Amygdala (tissue), 56 donors: Measurements from ENCODE around the gene ETHE1.

ENCODE experiments used
- DNase-seq, 56 donors: peaks; one replicate each; lab custom pipeline; 2025; lab: John Stamatoyannopoulos, UW

The ETHE1 gene

DNA sequence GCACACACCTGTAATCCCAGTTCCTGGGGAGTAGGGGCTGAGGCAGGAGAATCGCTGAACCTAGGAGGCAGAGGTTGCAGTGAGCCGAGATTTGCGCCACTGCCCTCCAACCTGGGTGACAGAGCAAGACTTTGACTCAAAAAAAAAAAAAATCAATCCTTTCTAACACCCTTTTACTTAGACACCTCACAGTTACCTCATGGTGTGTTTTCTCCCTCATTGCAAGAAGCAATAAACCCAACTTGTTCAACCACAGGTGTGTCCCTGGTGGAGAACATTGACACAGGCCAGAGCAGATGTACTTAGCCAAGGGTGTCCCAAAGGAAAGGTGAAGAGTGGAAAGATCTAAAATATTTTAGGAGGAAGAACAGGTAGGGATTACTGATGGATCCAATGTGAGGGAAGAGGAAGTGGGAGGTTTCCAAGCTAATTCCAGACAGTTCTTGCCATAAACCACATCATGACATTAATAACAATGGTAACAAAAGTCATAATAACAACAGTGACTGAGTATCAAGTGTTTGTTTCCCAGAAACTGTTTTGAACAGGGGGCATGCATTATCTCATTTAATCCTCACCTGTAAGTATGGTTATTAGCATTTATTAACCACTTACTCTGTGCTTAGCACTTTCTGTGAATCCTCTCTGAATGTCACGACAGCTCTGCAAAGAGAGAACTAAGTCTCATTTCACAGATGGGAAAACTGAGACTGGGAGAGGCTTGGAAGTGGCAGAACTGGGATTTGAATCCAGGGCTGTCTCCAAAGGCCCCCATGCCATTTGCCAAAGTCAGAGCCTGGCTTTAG is 58.4 kb downstream of the ETHE1 start:
- DNase-seq, result no peak

- DNase-seq, result no peak
Measured at GRCh38 chr19:43467730-43468129, 59.3 kb downstream of the ETHE1 start.

DNA sequence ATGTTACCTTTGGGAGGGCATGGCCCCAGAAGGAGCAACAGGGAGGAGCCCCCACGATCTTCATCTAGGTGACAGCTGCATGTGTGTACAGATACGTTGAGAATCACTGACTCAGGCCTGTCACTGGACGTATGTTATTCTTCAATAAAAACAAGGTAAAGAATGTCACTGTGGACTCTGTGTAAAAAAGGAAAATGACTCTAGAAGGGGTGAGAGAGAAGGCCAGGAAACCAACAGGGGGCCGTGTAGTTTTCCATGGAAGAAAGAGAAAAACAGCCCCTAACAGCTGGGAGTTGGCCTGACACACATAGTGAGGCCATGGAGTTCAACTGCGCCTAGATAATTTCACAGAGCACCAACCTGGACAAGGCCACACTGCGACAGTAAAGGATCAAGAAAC is 59.7 kb downstream of the ETHE1 start:
- DNase-seq, result no peak

DNA sequence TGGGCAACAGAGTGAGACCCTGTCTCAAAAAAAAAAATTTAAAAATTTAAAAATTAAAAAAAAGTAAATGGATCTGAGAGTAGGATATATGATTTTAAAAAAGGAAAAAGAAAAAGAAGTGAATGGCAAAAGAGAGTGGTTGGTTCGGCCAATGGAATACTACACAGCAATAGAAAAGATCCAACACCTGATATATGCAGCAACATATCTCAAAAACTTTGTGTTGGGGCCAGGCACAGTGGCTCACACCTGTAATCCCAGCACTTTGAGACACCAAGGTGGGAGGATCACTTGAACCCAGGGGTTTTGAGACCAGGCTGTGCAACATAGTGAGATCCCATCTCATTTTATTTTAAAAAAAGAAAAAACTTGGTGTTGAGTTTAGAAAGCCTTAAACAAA is 60.2 kb downstream of the ETHE1 start:
- DNase-seq, result no peak

GRCh38 chr19:43465468-43466120 is 61.4 kb downstream of the ETHE1 start, which contains the start of gene LYPD3:
Gene LYPD3 (minus strand): TSS chr19:43465608. CDS start chr19:43465571, 37 bp downstream.
- no peak for DNase-seq

DNA sequence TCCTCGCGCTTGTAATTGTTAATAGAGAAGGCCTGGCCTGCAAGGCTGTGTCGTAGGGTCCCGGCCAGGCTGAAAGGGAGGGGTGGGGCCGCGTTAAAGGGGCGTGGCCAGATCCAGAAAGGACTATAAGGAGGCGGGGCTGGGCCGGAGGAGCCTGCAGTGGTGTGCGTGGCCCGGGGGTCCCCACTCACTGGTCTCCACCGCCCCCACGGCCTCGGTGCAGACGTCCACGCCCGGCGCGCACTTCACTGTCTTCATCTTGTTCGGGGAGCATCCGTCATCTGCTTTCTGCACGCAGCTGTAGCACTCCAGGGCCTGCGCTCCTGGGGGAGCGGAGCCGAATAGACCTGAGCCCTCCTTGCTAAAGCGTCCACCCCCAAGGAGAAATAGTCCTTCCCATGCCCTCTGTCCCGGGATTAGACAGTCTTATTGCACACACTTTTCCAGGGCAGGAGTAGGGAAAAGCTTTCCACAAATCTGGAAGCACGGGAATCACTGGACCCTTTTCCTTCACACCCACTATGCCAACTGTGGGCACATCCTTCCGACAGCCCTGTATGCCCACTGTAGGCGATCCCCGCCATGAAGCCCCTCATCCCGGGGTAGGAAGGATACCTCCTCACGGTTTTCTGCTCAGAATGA is 62.7 kb downstream of the ETHE1 start:
- DNase-seq, result peak in 42 of 56 donors; percentile 6 to 81 (median 52)

DNA sequence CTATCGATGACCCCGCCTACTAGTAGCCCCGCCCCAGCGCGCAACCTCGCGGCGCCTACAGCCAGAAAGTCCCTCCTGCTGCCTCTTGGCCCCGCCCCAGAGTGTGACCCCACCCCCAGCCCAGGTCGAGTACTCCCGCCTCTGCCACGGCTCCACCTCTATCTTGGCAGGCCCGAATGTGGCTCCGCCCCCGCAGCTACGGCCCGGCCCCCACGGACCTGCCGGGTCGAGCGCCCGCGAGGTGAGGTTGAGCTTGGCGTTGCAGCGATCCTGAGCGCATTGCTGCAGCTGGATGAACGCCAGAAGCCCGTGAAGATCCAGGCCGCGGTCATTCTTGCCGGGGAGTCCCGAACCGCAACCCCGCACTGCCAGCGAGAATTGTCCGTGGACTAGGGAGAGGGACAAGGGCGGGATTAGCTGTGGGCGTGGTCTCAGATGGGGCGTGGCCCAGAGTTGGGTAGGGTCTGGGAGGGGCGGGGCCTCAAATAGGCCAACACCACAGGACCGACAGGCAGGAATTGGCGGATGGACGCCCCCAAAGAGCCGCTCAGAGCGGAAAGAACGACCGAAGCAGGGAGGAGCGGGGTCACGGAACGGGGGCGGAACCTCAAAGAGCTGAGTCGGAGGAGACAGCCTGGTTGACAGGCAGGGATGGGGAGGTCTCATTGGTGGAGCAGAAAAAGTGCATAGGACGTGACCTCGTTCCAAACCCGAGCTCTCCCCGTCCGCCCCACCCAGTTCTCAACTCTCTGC is 63.4 kb downstream of the ETHE1 start:
- peak; percentile 32 to 96 (median 82) for DNase-seq

DNA sequence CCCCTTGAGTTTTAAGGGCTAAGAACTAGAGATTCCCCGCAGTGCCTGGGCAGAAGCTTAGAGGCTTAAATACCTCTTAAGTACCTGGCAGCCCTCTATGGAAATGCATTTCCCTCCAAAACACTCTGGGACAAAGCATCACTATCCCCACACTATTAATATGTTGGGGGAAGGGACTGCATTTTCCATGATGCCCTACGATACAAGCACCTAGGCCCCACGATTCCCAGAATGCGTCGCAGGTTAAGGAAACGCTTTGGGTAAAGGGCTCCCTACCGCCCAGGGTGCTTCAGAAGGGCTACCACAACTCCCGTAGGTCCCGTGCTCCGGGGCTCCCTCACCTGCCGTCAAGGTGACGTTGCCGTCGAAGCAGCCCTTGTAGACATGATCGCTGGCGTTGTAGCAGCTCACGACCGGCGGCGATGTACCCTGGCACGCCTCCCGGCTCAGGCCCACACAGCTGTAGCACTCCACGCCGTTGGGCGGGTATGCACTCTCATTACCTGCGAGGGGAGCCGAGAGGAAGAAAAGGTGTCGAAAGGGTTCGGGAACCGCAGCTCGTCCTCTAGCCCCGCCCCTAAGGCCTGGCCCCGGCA is 64.1 kb downstream of the ETHE1 start:
- no peak for DNase-seq

GRCh38 chr19:43462383-43462782 is 64.6 kb downstream of the ETHE1 start:
- no peak for DNase-seq

- no peak for DNase-seq
Measured at GRCh38 chr19:43461303-43461702, 65.7 kb downstream of the ETHE1 start.

- no peak for DNase-seq
Measured at GRCh38 chr19:43460362-43461016, 66.5 kb downstream of the ETHE1 start.

- no peak for DNase-seq
Measured at GRCh38 chr19:43457809-43458208, 69.2 kb downstream of the ETHE1 start.
